Measurements from ENCODE around the gene AK8. TPM values are rescaled to one million over a fixed set of nuclear protein-coding genes. Genes with fewer than 3 reads are reported as not detected.

The AK8 gene
- total RNA-seq, 1 donor: 0.18 TPM

GRCh38 chr9:132760057-132760456, 118.0 kb downstream of the AK8 start:
- DNase-seq (ENCODE audit: low read depth): no peak
- H3K4me3 ChIP-seq (ENCODE audit: low read depth, low read length): no peak overlapping the region
- TF ChIP-seq CTCF (IDR thresholded peaks at IDR 0.05; ENCODE audit: insufficient read depth, low read length): no peak

- no peak overlapping the region for H3K4me3 ChIP-seq (ENCODE audit: low read depth, low read length)
- no peak for DNase-seq (ENCODE audit: low read depth)
- no peak for TF ChIP-seq CTCF (IDR thresholded peaks at IDR 0.05; ENCODE audit: insufficient read depth, low read length)
Observed at GRCh38 chr9:132757016-132757415, 121.1 kb downstream of the AK8 start.

- H3K4me3 ChIP-seq (ENCODE audit: low read depth, low read length): no peak overlapping the region
- no peak for DNase-seq (ENCODE audit: low read depth)
- TF ChIP-seq CTCF (IDR thresholded peaks at IDR 0.05; ENCODE audit: insufficient read depth, low read length): no peak
Observed at GRCh38 chr9:132756214-132756845, 121.8 kb downstream of the AK8 start.

GRCh38 chr9:132755096-132755495, 123.0 kb downstream of the AK8 start:
- no peak overlapping the region for H3K4me3 ChIP-seq (ENCODE audit: low read depth, low read length)
- DNase-seq (ENCODE audit: low read depth): no peak
- no peak for TF ChIP-seq CTCF (IDR thresholded peaks at IDR 0.05; ENCODE audit: insufficient read depth, low read length)

- no peak overlapping the region for H3K4me3 ChIP-seq (ENCODE audit: low read depth, low read length)
- no peak for TF ChIP-seq CTCF (IDR thresholded peaks at IDR 0.05; ENCODE audit: insufficient read depth, low read length)
- DNase-seq (ENCODE audit: low read depth): no peak
Observed at GRCh38 chr9:132754236-132754635, 123.8 kb downstream of the AK8 start.

- no peak overlapping the region for H3K4me3 ChIP-seq (ENCODE audit: low read depth, low read length)
- no peak for DNase-seq (ENCODE audit: low read depth)
- TF ChIP-seq CTCF (IDR thresholded peaks at IDR 0.05; ENCODE audit: insufficient read depth, low read length): no peak
Observed at GRCh38 chr9:132753593-132753880, 124.5 kb downstream of the AK8 start.
